Mucosa of descending colon (tissue), 3 donors: Measurements from ENCODE around the gene AFF4. TPM values are rescaled to one million over a fixed set of nuclear protein-coding genes. Genes with fewer than 3 reads are reported as not detected.

ENCODE experiments used
- ATAC-seq: fragments of 200-7000 bp; cut with Tn5 transposase; one replicate; pipeline ENCODE4 v1.9.1; 2020; ENCODE audit warnings: mild to moderate bottlenecking, moderate library complexity
- DNase-seq, 3 donors: peaks; one replicate each; pipeline ENCODE4 v3.0.0-alpha.2; 2020
- H3K36me3 ChIP-seq: fragments of 200-600 bp; one replicate; pipeline ENCODE4 v1.8.0; 2021; ENCODE audit warnings: low read depth, mild to moderate bottlenecking
- H3K4me1 ChIP-seq: fragments of 200-600 bp; one replicate; pipeline ENCODE4 v1.8.0; 2021; ENCODE audit warnings: low read depth, mild to moderate bottlenecking
- H3K4me3 ChIP-seq: fragments of 200-600 bp; one replicate; pipeline ENCODE4 v1.8.0; 2021; ENCODE audit warnings: mild to moderate bottlenecking
- H3K9me3 ChIP-seq: fragments of 200-600 bp; one replicate; pipeline ENCODE4 v1.8.0; 2021; ENCODE audit warnings: mild to moderate bottlenecking
- CTCF ChIP-seq: fragments of 200-600 bp; IDR thresholded peaks from one replicate; pipeline ENCODE4 v1.8.0; 2022; ENCODE audit warnings: antibody characterized with exemption, mild to moderate bottlenecking
- intact Hi-C, 2 donors: fragments of 100-400 bp; cut with DNase I in 1 of 2; cut with micrococcal nuclease in 1 of 2; formaldehyde crosslinking; loops; one replicate each; pipeline versions ENCODE4 v1.11.0 to v1.11.1; 2022; cut with DNase I, micrococcal nuclease
- total RNA-seq, 3 donors: library from RNA; stranded (reverse); fragmentation: NEBNext Ultra II Directional in 2 of 3; extraction: Animal tissue kit (Norgen Biotek cat#: 25700) in 2 of 3; gene quantifications; one replicate each; pipeline versions ENCODE4 v1.2.1 to v1.2.4, GENCODE V29; 2021 to 2023
- donor health status: DM: no; HTN: no; CAD: no; lungs with moderate emphysema.
- donor health status: DM: no; HTN: no; CAD: no.
- donor health status: DM: no; HTN: yes; CAD: no.

Gene AFF4
- total RNA-seq, 3 donors from 2014 or later, result 65.8 to 85.3 (median 76.6) TPM

DNA sequence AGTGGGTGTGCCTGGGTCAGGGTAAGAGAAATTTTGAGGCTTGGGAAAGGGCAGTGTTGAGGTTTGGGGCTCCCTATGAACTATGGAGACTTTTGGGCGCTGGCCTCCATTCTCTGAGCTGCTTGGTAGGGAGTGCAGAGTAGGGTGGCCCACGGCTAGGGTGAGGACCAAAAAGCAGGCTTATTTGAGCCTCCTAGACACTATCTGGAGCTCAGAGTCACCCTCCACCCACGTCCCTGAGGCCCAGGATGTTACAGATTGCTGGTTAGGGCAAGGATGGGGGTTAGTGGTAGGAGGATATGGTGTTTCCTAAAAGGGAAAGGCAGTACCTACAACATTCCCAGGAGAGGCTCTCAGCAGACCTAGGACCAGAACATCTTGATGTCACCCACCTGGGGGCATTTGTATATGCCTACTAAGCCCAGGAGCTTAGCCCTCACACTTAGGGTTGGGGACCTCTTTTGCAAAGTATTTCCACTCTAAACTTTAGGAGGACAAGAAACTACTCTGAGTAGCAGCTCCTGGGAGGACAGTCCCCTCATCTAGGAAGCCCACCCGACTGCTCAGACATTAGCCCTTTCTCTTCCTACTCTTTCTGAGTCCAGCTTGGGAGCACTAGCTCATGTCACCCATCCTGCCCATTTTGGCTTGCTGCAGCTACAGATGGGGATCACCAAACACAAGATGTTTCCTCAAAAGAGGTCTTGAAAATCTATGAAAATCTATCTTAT lies 135.3 kb downstream of the AFF4 start:
- ATAC-seq (no peak), DNase-seq (no peak)
- intact Hi-C loops, result loop anchor here in 1 of 2 donors (2.0 kb wide), 1 partner anchor 39 kb away; the partner anchor contains the start of genes GDF9 and UQCRQ
- Histone ChIP-seq H3K4me3 (no peak overlapping the region), H3K4me1 (peaks cover 11% of the 10 kb centered on the region), H3K9me3 (no peaks in the 10 kb centered on the region), H3K36me3 (no peaks in the 10 kb centered on the region)
- TF ChIP-seq CTCF, result no peak

DNA sequence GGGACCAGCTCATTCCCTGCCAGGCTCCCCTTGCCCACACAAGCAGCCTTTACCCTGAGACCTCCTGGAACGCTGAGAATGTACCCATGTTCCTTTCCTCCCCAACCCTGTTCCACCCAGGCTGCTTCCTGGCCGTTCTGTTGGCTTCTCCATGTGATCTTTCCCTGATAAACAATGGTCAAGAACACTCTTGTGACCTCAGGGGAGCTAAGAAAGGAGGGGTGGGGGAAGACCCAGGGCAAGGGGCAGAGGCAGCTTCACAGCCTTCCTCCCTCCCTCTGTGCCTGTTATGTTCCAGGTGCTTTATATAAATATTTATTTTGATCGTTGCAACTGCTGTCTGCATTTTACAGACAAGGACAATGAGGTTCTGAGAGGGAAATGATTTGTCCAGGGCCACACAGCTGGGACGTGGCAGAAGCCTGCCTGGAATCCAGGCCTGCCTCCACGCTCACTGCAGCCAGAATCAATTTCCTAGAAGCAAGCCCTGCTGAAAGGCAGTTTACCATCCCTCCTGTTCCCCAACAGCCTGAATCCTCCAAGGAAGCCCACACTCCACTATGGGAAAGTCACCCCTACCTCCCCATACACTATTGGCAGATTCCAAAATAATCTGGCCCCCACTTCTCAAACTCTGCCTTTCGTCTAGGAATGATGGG lies 136.9 kb downstream of the AFF4 start:
- H3K4me1 ChIP-seq, result peaks cover 9% of the 10 kb centered on the region
- TF ChIP-seq CTCF, result no peak
- no peaks in the 10 kb centered on the region for H3K36me3 ChIP-seq
- no peak overlapping the region for H3K4me3 ChIP-seq
- ATAC-seq (no peak), DNase-seq (no peak)
- intact Hi-C loops, result no loop called here
- H3K9me3 ChIP-seq, result no peaks in the 10 kb centered on the region

- ATAC-seq (no peak), DNase-seq (no peak)
- Histone ChIP-seq H3K9me3 (no peaks in the 10 kb centered on the region), H3K4me3 (no peak overlapping the region), H3K4me1 (peaks cover 6% of the 10 kb centered on the region), H3K36me3 (no peaks in the 10 kb centered on the region)
- intact Hi-C loops, result no loop called here
- no peak for TF ChIP-seq CTCF
These were observed 137.5 kb downstream of the AFF4 start for GRCh38 chr5:132825834-132826391.

Other genes with a start within 250 kb of the AFF4 start
- 10 to 100 TPM in 1 of 3 donors, 1 to 10 TPM in 2; 3.2 to 11.0 (median 3.8) TPM for gene KIF3A, start 226.1 kb downstream of the AFF4 start, total RNA-seq
- 10 to 100 TPM in 2 of 3 donors, 1 to 10 TPM in 1; 7.1 to 12.3 (median 12.0) TPM for gene CCNI2, start 216.2 kb downstream of the AFF4 start, total RNA-seq
- gene SEPTIN8, start 186.4 kb downstream of the AFF4 start, total RNA-seq, result 10 to 100 TPM; 49.9 to 64.7 (median 61.1) TPM
- 10 to 100 TPM; 11.6 to 44.5 (median 24.3) TPM for gene SOWAHA, start 150.3 kb downstream of the AFF4 start, total RNA-seq
- gene SHROOM1, start 133.0 kb downstream of the AFF4 start, total RNA-seq, result 10 to 100 TPM; 37.3 to 93.5 (median 63.0) TPM
- under 1 TPM; 0.28 to 0.41 (median 0.36) TPM for gene GDF9, start 97.2 kb downstream of the AFF4 start, total RNA-seq
- gene UQCRQ, start 97.0 kb downstream of the AFF4 start, total RNA-seq, result 100 to 1,000 TPM; 448 to 727 (median 690) TPM
- gene LEAP2, start 90.0 kb downstream of the AFF4 start, total RNA-seq, result 1 to 10 TPM; 2.9 to 9.9 (median 3.8) TPM
- gene ZCCHC10, start 62.9 kb upstream of the AFF4 start, total RNA-seq, result 10 to 100 TPM; 20.4 to 35.0 (median 29.2) TPM
- gene HSPA4, start 88.4 kb upstream of the AFF4 start, total RNA-seq, result 10 to 100 TPM; 64.1 to 77.2 (median 72.9) TPM